Hepatocyte (in vitro differentiated cells): ENCODE measurements around the gene NEK1. TPM values are rescaled to one million over a fixed set of nuclear protein-coding genes. Genes with fewer than 3 reads are reported as not detected.
"Not testable (repeated sequence)": the region's sequence is repeated elsewhere in the genome, so short reads cannot be mapped to it uniquely, and the experiment has no call there.

ENCODE experiments used
- DNase-seq: peaks from one replicate; pipeline ENCODE4 v3.0.0-alpha.2; 2016; ENCODE audit warnings: low spot score
- H2AFZ ChIP-seq: fragments of 200-600 bp; sonication (generic); 2 replicates; pipeline ENCODE4 v1.6.0; 2016; ENCODE audit warnings: antibody characterized with exemption, mild to moderate bottlenecking
- H3K27ac ChIP-seq: fragments of 200-600 bp; sonication (generic); 2 replicates; pipeline ENCODE4 v1.5.1; 2016; ENCODE audit warnings: mild to moderate bottlenecking
- H3K27me3 ChIP-seq: fragments of 200-600 bp; sonication (generic); 2 replicates; pipeline ENCODE4 v1.6.1; 2016
- H3K36me3 ChIP-seq: fragments of 200-600 bp; sonication (generic); replicated peaks from 2 replicates; pipeline ENCODE4 v1.5.1; 2016; ENCODE audit warnings: low read depth; ENCODE audit not compliant: insufficient read depth
- H3K4me1 ChIP-seq: fragments of 200-600 bp; sonication (generic); 2 replicates; pipeline ENCODE4 v1.5.1; 2016; ENCODE audit warnings: mild to moderate bottlenecking, moderate library complexity; ENCODE audit not compliant: insufficient read depth
- H3K4me2 ChIP-seq: fragments of 200-600 bp; sonication (generic); 2 replicates; pipeline ENCODE4 v1.6.0; 2016
- H3K4me3 ChIP-seq: fragments of 200-600 bp; sonication (generic); 2 replicates; pipeline ENCODE4 v1.5.1; 2016; ENCODE audit warnings: mild to moderate bottlenecking
- H3K79me2 ChIP-seq: fragments of 200-600 bp; sonication (generic); 2 replicates; pipeline ENCODE4 v1.6.0; 2017; ENCODE audit warnings: mild to moderate bottlenecking
- H3K9me2 ChIP-seq: fragments of 200-600 bp; sonication (generic); replicated peaks from 2 replicates; pipeline ENCODE4 v1.6.0; 2017; ENCODE audit warnings: mild to moderate bottlenecking; ENCODE audit not compliant: insufficient read depth
- H3K9me3 ChIP-seq: fragments of 200-600 bp; sonication (generic); 2 replicates; pipeline ENCODE4 v1.5.1; 2016; ENCODE audit warnings: low read depth, mild to moderate bottlenecking
- H4K20me1 ChIP-seq: fragments of 200-600 bp; sonication (generic); 2 replicates; pipeline ENCODE4 v1.6.0; 2016; ENCODE audit warnings: mild to moderate bottlenecking; ENCODE audit not compliant: insufficient read depth, poor library complexity, severe bottlenecking
- CTCF ChIP-seq: fragments of 200-600 bp; sonication (generic); IDR thresholded peaks from 2 replicates; pipeline ENCODE4 v1.5.1; 2016; ENCODE audit warnings: antibody characterized with exemption, mild to moderate bottlenecking; ENCODE audit not compliant: poor library complexity
- EZH2 ChIP-seq: fragments of 200-600 bp; sonication (generic); IDR thresholded peaks from 2 replicates; pipeline ENCODE4 v1.6.1; 2016; ENCODE audit warnings: antibody characterized with exemption, mild to moderate bottlenecking, borderline replicate concordance
- EZH2phosphoT487 ChIP-seq: fragments of 200-600 bp; sonication (generic); IDR thresholded peaks from one replicate; pipeline ENCODE4 v1.6.1; 2018; ENCODE audit warnings: antibody characterized with exemption, mild to moderate bottlenecking, low read depth, moderate library complexity; ENCODE audit not compliant: unreplicated experiment, severe bottlenecking
- WGBS: methylation state at CpG from one replicate; pipeline ENCODE4 v1.1.6; 2016; ENCODE audit warnings: low lambda C conversion rate; ENCODE audit errors: missing lambda C conversion rate; 5-methylcytosine and 5-hydroxymethylcytosine counted together
- polyA plus RNA-seq: library from polyadenylated mRNA; unstranded; fragments of >200 nt; fragmentation: Nextera tagmentation; extraction: Ambion mirVana; gene quantifications from 2 replicates; pipeline ENCODE4 v1.2.1, GENCODE V29; 2016
- total RNA-seq: library from RNA; depleted of rRNA; stranded (reverse); fragments of >200 nt; gene quantifications from 2 replicates; pipeline ENCODE4 v1.2.3, GENCODE V29; 2014

NEK1 gene
- total and polyA plus RNA-seq, 2 experiments from 2014 or later: 7.8 to 10.4 TPM

- H3K27ac ChIP-seq: no peak overlapping the region
- H3K79me2 ChIP-seq: peaks cover 99% of the 10 kb centered on the region
- H3K36me3 ChIP-seq: peaks cover 3% of the 10 kb centered on the region
- 96% methylated on average over 6 of the region's 6 CpGs for WGBS
- H2AFZ ChIP-seq: no peak overlapping the region
- no peaks in the 10 kb centered on the region for H3K4me1 ChIP-seq
- no peaks in the 10 kb centered on the region for H3K9me3 ChIP-seq
- H4K20me1 ChIP-seq: no peaks in the 10 kb centered on the region
- TF ChIP-seq CTCF (no peak), EZH2phosphoT487 (no peak), EZH2 (no peak)
- no peak overlapping the region for H3K4me2 ChIP-seq
- no peaks in the 10 kb centered on the region for H3K9me2 ChIP-seq
- no peaks in the 10 kb centered on the region for H3K27me3 ChIP-seq
- no peak overlapping the region for H3K4me3 ChIP-seq
- DNase-seq: no peak
Observed at GRCh38 chr4:169626331-169627282, 14.2 kb upstream of the NEK1 start.

DNA sequence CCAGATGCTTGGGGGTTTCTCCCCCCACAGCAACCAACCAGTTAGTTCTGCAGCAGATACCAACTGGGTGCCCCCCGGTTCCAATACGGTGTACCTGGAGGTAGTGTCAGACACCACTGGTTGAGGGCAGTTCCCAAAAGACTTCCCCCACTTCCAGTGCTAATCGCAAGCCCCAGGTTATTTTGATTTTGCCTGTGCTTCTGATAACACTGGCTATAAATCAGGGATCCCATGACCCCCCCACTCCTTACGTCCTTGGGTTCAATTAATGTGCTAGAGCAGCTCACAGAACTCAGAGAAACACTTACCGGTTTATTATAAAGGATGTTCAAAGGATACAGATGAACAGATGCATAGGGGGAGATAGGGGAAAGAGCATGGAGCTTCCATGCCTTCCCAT, 13.5 kb upstream of the NEK1 start:
- H3K4me3 ChIP-seq: no peak overlapping the region
- no peaks in the 10 kb centered on the region for H3K27me3 ChIP-seq
- H3K36me3 ChIP-seq: peaks cover 3% of the 10 kb centered on the region
- H3K9me2 ChIP-seq: no peaks in the 10 kb centered on the region
- H3K9me3 ChIP-seq: no peaks in the 10 kb centered on the region
- DNase-seq: no peak
- no peaks in the 10 kb centered on the region for H4K20me1 ChIP-seq
- TF ChIP-seq EZH2phosphoT487 (no peak), EZH2 (no peak), CTCF (no peak)
- H3K4me1 ChIP-seq: no peaks in the 10 kb centered on the region
- no peak overlapping the region for H3K27ac ChIP-seq
- 95% methylated on average over 5 of the region's 5 CpGs for WGBS
- no peak overlapping the region for H2AFZ ChIP-seq
- H3K4me2 ChIP-seq: no peak overlapping the region
- peaks cover 99% of the 10 kb centered on the region for H3K79me2 ChIP-seq

GRCh38 chr4:169624012-169624411, 11.6 kb upstream of the NEK1 start:
- H3K36me3 ChIP-seq, H4K20me1 ChIP-seq, H3K4me2 ChIP-seq, H3K9me2 ChIP-seq, H3K27ac ChIP-seq, DNase-seq, H2AFZ ChIP-seq, H3K27me3 ChIP-seq, H3K4me1 ChIP-seq, H3K4me3 ChIP-seq, H3K9me3 ChIP-seq: not testable (repeated sequence)
- 92% methylated on average over 6 of the region's 6 CpGs for WGBS
- peaks cover 80% of the 10 kb centered on the region for H3K79me2 ChIP-seq

GRCh38 chr4:169622566-169622965, 10.2 kb upstream of the NEK1 start:
- Histone ChIP-seq H4K20me1 (no peaks in the 10 kb centered on the region), H2AFZ (no peak overlapping the region), H3K36me3 (peaks cover 3% of the 10 kb centered on the region), H3K9me3 (no peaks in the 10 kb centered on the region), H3K27me3 (no peaks in the 10 kb centered on the region), H3K4me3 (peak overlapping the region; percentile 59), H3K27ac (peak overlapping the region; percentile 97), H3K79me2 (peaks cover 67% of the 10 kb centered on the region), H3K4me1 (no peaks in the 10 kb centered on the region), H3K4me2 (peak overlapping the region; percentile 88), H3K9me2 (no peaks in the 10 kb centered on the region)
- no peak for DNase-seq
- WGBS: 46% methylated on average over 4 of the region's 4 CpGs
- TF ChIP-seq EZH2phosphoT487 (no peak), CTCF (no peak), EZH2 (no peak)
